ENCODE measurements around the gene ENO4.

Gene ENO4

GRCh38 chr10:116849248-116850057, at the start of gene ENO4:
Gene ENO4, plus strand, starts transcription at chr10:116849499. Its CDS starts 68 bp downstream, at chr10:116849567.
- DNase-seq (ENCODE audit: low spot score) = peak; percentile 79

- no peak for DNase-seq (ENCODE audit: low spot score)
These were observed 48.9 kb upstream of the ENO4 start for GRCh38 chr10:116800286-116800929.

GRCh38 chr10:116801658-116802057, 47.6 kb upstream of the ENO4 start:
- DNase-seq (ENCODE audit: low spot score) = no peak

- no peak for DNase-seq (ENCODE audit: low spot score)
These were observed 46.8 kb upstream of the ENO4 start for GRCh38 chr10:116802474-116802873.

- DNase-seq (ENCODE audit: low spot score) = no peak
These were observed 46.4 kb upstream of the ENO4 start for GRCh38 chr10:116802876-116803275.

GRCh38 chr10:116803451-116804249, 45.6 kb upstream of the ENO4 start:
- DNase-seq (ENCODE audit: low spot score) = no peak

- DNase-seq (ENCODE audit: low spot score) = no peak
These were observed 40.6 kb upstream of the ENO4 start for GRCh38 chr10:116808706-116809105.

- DNase-seq (ENCODE audit: low spot score) = no peak
These were observed 39.7 kb upstream of the ENO4 start for GRCh38 chr10:116809483-116810119.

GRCh38 chr10:116810120-116810500, 39.2 kb upstream of the ENO4 start:
- no peak for DNase-seq (ENCODE audit: low spot score)

- DNase-seq (ENCODE audit: low spot score) = no peak
These were observed 38.4 kb upstream of the ENO4 start for GRCh38 chr10:116810895-116811294.

GRCh38 chr10:116811691-116812090, 37.6 kb upstream of the ENO4 start:
- DNase-seq (ENCODE audit: low spot score) = no peak

- no peak for DNase-seq (ENCODE audit: low spot score)
These were observed 33.5 kb upstream of the ENO4 start for GRCh38 chr10:116815641-116816415.

- no peak for DNase-seq (ENCODE audit: low spot score)
These were observed 32.1 kb upstream of the ENO4 start for GRCh38 chr10:116817178-116817577.

- DNase-seq (ENCODE audit: low spot score) = no peak
These were observed 31.4 kb upstream of the ENO4 start for GRCh38 chr10:116817780-116818343.

GRCh38 chr10:116819999-116820677, 29.2 kb upstream of the ENO4 start:
- no peak for DNase-seq (ENCODE audit: low spot score)

GRCh38 chr10:116825901-116826300, 23.4 kb upstream of the ENO4 start:
- DNase-seq (ENCODE audit: low spot score) = no peak

- DNase-seq (ENCODE audit: low spot score) = no peak
These were observed 22.5 kb upstream of the ENO4 start for GRCh38 chr10:116826803-116827202.

- no peak for DNase-seq (ENCODE audit: low spot score)
These were observed 22.1 kb upstream of the ENO4 start for GRCh38 chr10:116827214-116827671.

GRCh38 chr10:116828116-116828515, 21.2 kb upstream of the ENO4 start:
- DNase-seq (ENCODE audit: low spot score) = no peak

- DNase-seq (ENCODE audit: low spot score) = no peak
These were observed 19.6 kb upstream of the ENO4 start for GRCh38 chr10:116829711-116830110.

Data from germinal center (tissue), 1 donor.